PC-9 (cell line): ENCODE data around the gene LRRC61. TPM values are rescaled to one million over a fixed set of nuclear protein-coding genes. Genes with fewer than 3 reads are reported as not detected.

Experiments
- BruUV-seq: library from RNA; stranded (reverse); fragments of 400-500 nt; replicated peaks from 2 replicates; lab custom pipeline; 2021; lab: Mats Ljungman, UMichigan
- CTCF ChIA-PET: fragments of 300-600 bp; sonication (Branson Sonifier 250); formaldehyde crosslinking; loops from one replicate; lab custom pipeline; 2022; ENCODE audit warnings: antibody characterized with exemption; lab: Charles Lee
- POLR2A ChIA-PET: fragments of 300-600 bp; sonication (Branson Sonifier 250); formaldehyde crosslinking; loops from one replicate; lab custom pipeline; 2022; ENCODE audit warnings: antibody characterized with exemption; ENCODE audit not compliant: unreplicated experiment; lab: Charles Lee
- DNase-seq, 2 experiments: peaks; one replicate each; pipeline versions ENCODE4 v3.0.0 to v3.0.0-alpha.2; 2015 to 2022; ENCODE audit warnings: mixed read lengths in 1 of 2
- H2AFZ ChIP-seq: fragments of 200-600 bp; sonication (generic); 2 replicates; pipeline ENCODE4 v1.8.1; 2017; ENCODE audit warnings: antibody characterized with exemption
- H3F3A ChIP-seq: fragments of 200-600 bp; sonication (generic); 2 replicates; pipeline ENCODE4 v1.8.1; 2017; ENCODE audit warnings: antibody characterized with exemption, mild to moderate bottlenecking, low read depth; ENCODE audit not compliant: insufficient read depth
- H3K27ac ChIP-seq: fragments of 200-600 bp; sonication (generic); 2 replicates; pipeline ENCODE4 v1.6.1; 2016; ENCODE audit warnings: mixed run types
- H3K27me3 ChIP-seq: fragments of 200-600 bp; sonication (generic); 2 replicates; pipeline ENCODE4 v1.6.1; 2016; ENCODE audit warnings: low read depth, mixed run types; ENCODE audit not compliant: insufficient read depth
- H3K36me3 ChIP-seq: fragments of 200-600 bp; sonication (generic); 2 replicates; pipeline ENCODE4 v1.6.1; 2016; ENCODE audit warnings: low read depth, mixed run types
- H3K4me1 ChIP-seq: fragments of 200-600 bp; sonication (generic); replicated peaks from 2 replicates; pipeline ENCODE4 v1.6.1; 2016; ENCODE audit warnings: mixed run types; ENCODE audit not compliant: insufficient read depth
- H3K4me2 ChIP-seq: fragments of 200-600 bp; sonication (generic); 2 replicates; pipeline ENCODE4 v1.6.1; 2017; ENCODE audit warnings: mixed run types
- H3K4me3 ChIP-seq: fragments of 200-600 bp; sonication (generic); 2 replicates; pipeline ENCODE4 v1.6.1; 2016; ENCODE audit warnings: mixed run types
- H3K79me2 ChIP-seq: fragments of 200-600 bp; sonication (generic); 2 replicates; pipeline ENCODE4 v1.6.1; 2017; ENCODE audit warnings: low read depth, mixed run types
- H3K9me2 ChIP-seq: fragments of 200-600 bp; sonication (generic); 2 replicates; pipeline ENCODE4 v1.8.1; 2017; ENCODE audit warnings: mild to moderate bottlenecking; ENCODE audit not compliant: insufficient read depth
- H3K9me3 ChIP-seq: fragments of 200-600 bp; sonication (generic); 2 replicates; pipeline ENCODE4 v1.8.1; 2016; ENCODE audit warnings: low read depth; ENCODE audit not compliant: insufficient read depth
- H4K20me1 ChIP-seq: fragments of 200-600 bp; sonication (generic); 2 replicates; pipeline ENCODE4 v1.8.1; 2017; ENCODE audit not compliant: insufficient read depth
- EZH2 ChIP-seq: fragments of 200-600 bp; sonication (generic); IDR thresholded peaks from 2 replicates; pipeline ENCODE4 v1.8.0; 2017; ENCODE audit warnings: antibody characterized with exemption, low read depth
- intact Hi-C: fragments of 100-400 bp; cut with micrococcal nuclease; formaldehyde crosslinking; loops from one replicate; pipeline ENCODE4 v1.10.0; 2022; ENCODE audit not compliant: unreplicated experiment
- total RNA-seq: library from RNA; stranded (reverse); gene quantifications from 2 replicates; pipeline ENCODE4 v1.2.3, GENCODE V29; 2021
- TF ChIP-seq, protein P1 (sequence below): fragments of 200-600 bp; sonication (generic); conservative IDR thresholded peaks from 2 replicates; pipeline ENCODE4 v1.6.1; 2017; ENCODE audit warnings: mixed run types, antibody characterized with exemption, mild to moderate bottlenecking, moderate library complexity

Gene LRRC61
- total RNA-seq, 1 experiment from 2014 or later = 34.8 TPM

- CTCF ChIA-PET = interaction anchor here (0.6 kb wide), 1 partner anchor 699 kb away, joined by 18 read pairs; the partner anchor contains the start of gene ATG9B
These were observed 2.7 kb downstream of the LRRC61 start for GRCh38 chr7:150325901-150326300.

GRCh38 chr7:150326657-150327268, 3.6 kb downstream of the LRRC61 start:
- intact Hi-C loops = no loop called here
- no peaks in the 10 kb centered on the region for H4K20me1 ChIP-seq
- peaks cover 64% of the 10 kb centered on the region for H3K79me2 ChIP-seq
- H3K36me3 ChIP-seq = peaks cover 40% of the 10 kb centered on the region
- H3K4me2 ChIP-seq = no peak overlapping the region
- H3K4me3 ChIP-seq = no peak overlapping the region
- peaks cover 29% of the 10 kb centered on the region for H3K4me1 ChIP-seq
- POLR2A ChIA-PET = no interaction called here
- peaks cover 18% of the 10 kb centered on the region for H3F3A ChIP-seq
- H2AFZ ChIP-seq = no peak overlapping the region
- no peak for DNase-seq
- no peaks in the 10 kb centered on the region for H3K27me3 ChIP-seq
- H3K9me3 ChIP-seq = no peaks in the 10 kb centered on the region
- H3K27ac ChIP-seq = no peak overlapping the region
- BruUV-seq = no TSS peak
- TF ChIP-seq EZH2 = no peak
- TF ChIP-seq, protein P1, sequence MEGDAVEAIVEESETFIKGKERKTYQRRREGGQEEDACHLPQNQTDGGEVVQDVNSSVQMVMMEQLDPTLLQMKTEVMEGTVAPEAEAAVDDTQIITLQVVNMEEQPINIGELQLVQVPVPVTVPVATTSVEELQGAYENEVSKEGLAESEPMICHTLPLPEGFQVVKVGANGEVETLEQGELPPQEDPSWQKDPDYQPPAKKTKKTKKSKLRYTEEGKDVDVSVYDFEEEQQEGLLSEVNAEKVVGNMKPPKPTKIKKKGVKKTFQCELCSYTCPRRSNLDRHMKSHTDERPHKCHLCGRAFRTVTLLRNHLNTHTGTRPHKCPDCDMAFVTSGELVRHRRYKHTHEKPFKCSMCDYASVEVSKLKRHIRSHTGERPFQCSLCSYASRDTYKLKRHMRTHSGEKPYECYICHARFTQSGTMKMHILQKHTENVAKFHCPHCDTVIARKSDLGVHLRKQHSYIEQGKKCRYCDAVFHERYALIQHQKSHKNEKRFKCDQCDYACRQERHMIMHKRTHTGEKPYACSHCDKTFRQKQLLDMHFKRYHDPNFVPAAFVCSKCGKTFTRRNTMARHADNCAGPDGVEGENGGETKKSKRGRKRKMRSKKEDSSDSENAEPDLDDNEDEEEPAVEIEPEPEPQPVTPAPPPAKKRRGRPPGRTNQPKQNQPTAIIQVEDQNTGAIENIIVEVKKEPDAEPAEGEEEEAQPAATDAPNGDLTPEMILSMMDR = no peak
- H3K9me2 ChIP-seq = no peaks in the 10 kb centered on the region
- CTCF ChIA-PET = no interaction called here

More at GRCh38 chr7:150325901-150326300, 2.7 kb downstream of the LRRC61 start:
- Histone ChIP-seq H3K36me3 (peaks cover 40% of the 10 kb centered on the region), H3K27me3 (no peaks in the 10 kb centered on the region), H2AFZ (no peak overlapping the region), H3K4me2 (peak overlapping the region; percentile 92), H3F3A (peaks cover 27% of the 10 kb centered on the region), H3K9me2 (no peaks in the 10 kb centered on the region), H3K27ac (no peak overlapping the region), H3K4me1 (peaks cover 37% of the 10 kb centered on the region), H3K9me3 (no peaks in the 10 kb centered on the region), H3K4me3 (no peak overlapping the region), H3K79me2 (peaks cover 72% of the 10 kb centered on the region), H4K20me1 (no peaks in the 10 kb centered on the region)
- POLR2A ChIA-PET = no interaction called here
- intact Hi-C loops = no loop called here
- no TSS peak for BruUV-seq
- no peak for DNase-seq
- no peak for TF ChIP-seq EZH2
- TF ChIP-seq, protein P1 = no peak

DNA sequence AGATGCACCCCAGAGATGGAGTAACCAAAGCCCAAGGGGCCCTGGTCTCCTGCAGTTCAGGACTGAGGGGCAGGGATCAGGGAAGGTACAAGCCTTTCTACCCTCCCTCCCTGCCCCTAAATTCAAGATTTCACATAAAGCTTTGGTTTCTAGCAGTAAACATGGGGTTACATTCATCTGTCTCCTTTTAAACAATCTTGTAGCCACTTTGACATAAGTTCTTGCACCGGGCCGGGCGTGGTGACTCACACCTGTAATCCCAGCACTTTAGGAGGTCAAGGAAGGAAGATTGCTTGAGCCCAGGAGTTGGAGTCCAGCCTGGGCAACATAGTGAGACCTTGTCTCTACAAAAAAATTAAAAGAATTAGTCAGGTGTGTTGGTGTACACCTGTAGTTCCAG, 4.2 kb downstream of the LRRC61 start:
- no peaks in the 10 kb centered on the region for H3K27me3 ChIP-seq
- peaks cover 14% of the 10 kb centered on the region; the same call in 1 of the 2 replicates for H3F3A ChIP-seq
- no peak overlapping the region for H2AFZ ChIP-seq
- H3K9me3 ChIP-seq = no peaks in the 10 kb centered on the region
- H3K27ac ChIP-seq = no peak overlapping the region
- BruUV-seq = no TSS peak
- intact Hi-C loops = no loop called here
- H3K4me2 ChIP-seq = no peak overlapping the region
- ChIA-PET CTCF (no interaction called here), POLR2A (no interaction called here)
- no peak for DNase-seq
- H3K4me3 ChIP-seq = no peak overlapping the region
- no peaks in the 10 kb centered on the region for H4K20me1 ChIP-seq
- H3K36me3 ChIP-seq = peaks cover 40% of the 10 kb centered on the region
- H3K4me1 ChIP-seq = peaks cover 23% of the 10 kb centered on the region
- H3K9me2 ChIP-seq = no peaks in the 10 kb centered on the region
- TF ChIP-seq, protein P1 = no peak
- TF ChIP-seq EZH2 = no peak
- H3K79me2 ChIP-seq = peaks cover 59% of the 10 kb centered on the region
